Retinal pigment epithelial cell (primary cell): ENCODE data around the gene SPOCK2.

Source experiments
- DNase-seq: peaks from one replicate; pipeline ENCODE4 v3.0.0-alpha.2; 2010; ENCODE audit warnings: low read depth
- H3K4me3 ChIP-seq: 2 replicates; pipeline ENCODE4 v1.5.1; 2011; ENCODE audit warnings: mild to moderate bottlenecking, low read length, control low read depth, moderate library complexity
- CTCF ChIP-seq: conservative IDR thresholded peaks from 2 replicates; pipeline ENCODE4 v1.5.1; 2011; ENCODE audit warnings: low read depth, low read length, control low read depth, inconsistent platforms

SPOCK2 gene

GRCh38 chr10:72092987-72093386, 4.6 kb upstream of the SPOCK2 start:
- TF ChIP-seq CTCF: no peak
- no peak for DNase-seq
- H3K4me3 ChIP-seq: no peak overlapping the region

- no peak overlapping the region for H3K4me3 ChIP-seq
- TF ChIP-seq CTCF: no peak
- DNase-seq: no peak
Measured at GRCh38 chr10:72092171-72092924, 4.0 kb upstream of the SPOCK2 start.

GRCh38 chr10:72090326-72090725, 2.0 kb upstream of the SPOCK2 start:
- no peak for TF ChIP-seq CTCF
- DNase-seq: no peak
- no peak overlapping the region for H3K4me3 ChIP-seq

- no peak for DNase-seq
- H3K4me3 ChIP-seq: no peak overlapping the region
- TF ChIP-seq CTCF: no peak
Measured at GRCh38 chr10:72089618-72090017, 1.3 kb upstream of the SPOCK2 start.

GRCh38 chr10:72088889-72089575, 681 bp upstream of the SPOCK2 start:
- no peak for DNase-seq
- TF ChIP-seq CTCF: no peak
- no peak overlapping the region for H3K4me3 ChIP-seq

- no peak for TF ChIP-seq CTCF
- no peak for DNase-seq
- H3K4me3 ChIP-seq: no peak overlapping the region
Measured at GRCh38 chr10:72087392-72087968, 871 bp downstream of the SPOCK2 start.
